OCI-LY1 (cell line): ENCODE measurements around the gene LST1.

Experiments used
- H2AFZ ChIP-seq: fragments of 200-600 bp; sonication (generic), shearing (Covaris generic); 2 replicates; pipeline ENCODE4 v1.6.0; 2014; ENCODE audit warnings: antibody characterized with exemption, mild to moderate bottlenecking, low read length
- H3F3A ChIP-seq: fragments of 200-600 bp; sonication (generic), shearing (Covaris generic); 2 replicates; pipeline ENCODE4 v1.6.0; 2014; ENCODE audit warnings: mild to moderate bottlenecking, antibody characterized with exemption, low read length, moderate library complexity; ENCODE audit not compliant: insufficient read depth
- H3K27ac ChIP-seq: fragments of 200-600 bp; sonication (generic); 2 replicates; pipeline ENCODE4 v1.5.1; 2014; ENCODE audit warnings: low read length, mixed run types, mild to moderate bottlenecking, low read depth; ENCODE audit not compliant: poor library complexity, severe bottlenecking
- H3K27me3 ChIP-seq: fragments of 200-600 bp; sonication (generic); 2 replicates; pipeline ENCODE4 v1.6.0; 2014; ENCODE audit warnings: antibody characterized with exemption, mild to moderate bottlenecking, low read length, moderate library complexity; ENCODE audit not compliant: insufficient read depth
- H3K36me3 ChIP-seq: fragments of 200-600 bp; sonication (generic); 2 replicates; pipeline ENCODE4 v1.6.1; 2014; ENCODE audit warnings: mild to moderate bottlenecking, antibody characterized with exemption, low read length, moderate library complexity, mixed read lengths; ENCODE audit not compliant: insufficient read depth
- H3K4me1 ChIP-seq: fragments of 200-600 bp; sonication (generic); 2 replicates; pipeline ENCODE4 v1.5.1; 2014; ENCODE audit warnings: mild to moderate bottlenecking, low read length, moderate library complexity; ENCODE audit not compliant: insufficient read depth, severe bottlenecking
- H3K4me2 ChIP-seq: fragments of 200-600 bp; sonication (generic), shearing (Covaris generic); 2 replicates; pipeline ENCODE4 v1.6.1; 2014; ENCODE audit warnings: low read length
- H3K4me3 ChIP-seq: fragments of 200-600 bp; sonication (generic); 2 replicates; pipeline ENCODE4 v1.5.1; 2014; ENCODE audit warnings: low read length, low read depth, mild to moderate bottlenecking, mixed read lengths; ENCODE audit not compliant: poor library complexity, severe bottlenecking
- H3K79me2 ChIP-seq: fragments of 200-600 bp; shearing (Covaris generic); 2 replicates; pipeline ENCODE4 v1.6.1; 2016; ENCODE audit warnings: mixed run types, low read length, mixed read lengths; ENCODE audit not compliant: insufficient read depth
- H3K9ac ChIP-seq: fragments of 200-600 bp; sonication (generic), shearing (Covaris generic); 2 replicates; pipeline ENCODE4 v1.6.1; 2014; ENCODE audit warnings: mild to moderate bottlenecking, low read length, mixed read lengths
- H3K9me2 ChIP-seq: fragments of 200-600 bp; sonication (generic), shearing (Covaris generic); 2 replicates; pipeline ENCODE4 v1.6.1; 2014; ENCODE audit warnings: low read depth, mild to moderate bottlenecking, low read length, mixed read lengths
- H3K9me3 ChIP-seq: fragments of 200-600 bp; shearing (Covaris generic); 2 replicates; pipeline ENCODE4 v1.6.1; 2014; ENCODE audit warnings: low read length, mixed read lengths
- H4K20me1 ChIP-seq: fragments of 200-600 bp; sonication (generic), shearing (Covaris generic); 2 replicates; pipeline ENCODE4 v1.6.0; 2016; ENCODE audit warnings: mild to moderate bottlenecking, low read length; ENCODE audit not compliant: insufficient read depth
- EZH2 ChIP-seq: fragments of 200-600 bp; sonication (generic), shearing (Covaris generic); IDR thresholded peaks from 2 replicates; pipeline ENCODE4 v1.8.0; 2017; ENCODE audit warnings: borderline replicate concordance, mixed run types, mild to moderate bottlenecking, antibody characterized with exemption, low read length, moderate library complexity, mixed read lengths
- TF ChIP-seq, protein P1 (sequence below): fragments of 200-600 bp; sonication (generic), shearing (Covaris generic); IDR thresholded peaks from 2 replicates; pipeline ENCODE4 v1.5.1; 2017; ENCODE audit warnings: mild to moderate bottlenecking, antibody characterized with exemption, low read length, moderate library complexity, mixed read lengths

LST1 gene

DNA sequence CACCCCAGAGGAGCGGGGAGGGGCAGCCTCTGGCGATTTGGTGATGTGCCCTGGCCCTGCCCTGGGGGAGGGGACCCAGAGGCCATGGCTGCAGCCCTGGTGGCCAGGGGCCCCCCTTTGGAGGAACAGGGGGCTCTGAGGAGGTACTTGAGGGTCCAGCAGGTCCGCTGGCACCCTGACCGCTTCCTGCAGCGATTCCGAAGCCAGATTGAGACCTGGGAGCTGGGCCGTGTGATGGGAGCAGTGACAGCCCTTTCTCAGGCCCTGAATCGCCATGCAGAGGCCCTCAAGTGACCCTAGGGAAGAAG, 27.8 kb upstream of the LST1 start:
- Histone ChIP-seq H2AFZ (no peak overlapping the region), H3K9me2 (no peaks in the 10 kb centered on the region), H3K36me3 (peaks cover 14% of the 10 kb centered on the region), H3F3A (peaks cover 16% of the 10 kb centered on the region; the same call in 1 of the 2 replicates), H3K27me3 (no peaks in the 10 kb centered on the region), H3K27ac (peak overlapping the region; percentile 94), H3K4me2 (peak overlapping the region; percentile 56), H3K9ac (peak overlapping the region; percentile 48), H4K20me1 (no peaks in the 10 kb centered on the region), H3K4me3 (no peak overlapping the region), H3K9me3 (no peaks in the 10 kb centered on the region), H3K79me2 (no peaks in the 10 kb centered on the region), H3K4me1 (peaks cover 69% of the 10 kb centered on the region)
- TF ChIP-seq, protein P1, sequence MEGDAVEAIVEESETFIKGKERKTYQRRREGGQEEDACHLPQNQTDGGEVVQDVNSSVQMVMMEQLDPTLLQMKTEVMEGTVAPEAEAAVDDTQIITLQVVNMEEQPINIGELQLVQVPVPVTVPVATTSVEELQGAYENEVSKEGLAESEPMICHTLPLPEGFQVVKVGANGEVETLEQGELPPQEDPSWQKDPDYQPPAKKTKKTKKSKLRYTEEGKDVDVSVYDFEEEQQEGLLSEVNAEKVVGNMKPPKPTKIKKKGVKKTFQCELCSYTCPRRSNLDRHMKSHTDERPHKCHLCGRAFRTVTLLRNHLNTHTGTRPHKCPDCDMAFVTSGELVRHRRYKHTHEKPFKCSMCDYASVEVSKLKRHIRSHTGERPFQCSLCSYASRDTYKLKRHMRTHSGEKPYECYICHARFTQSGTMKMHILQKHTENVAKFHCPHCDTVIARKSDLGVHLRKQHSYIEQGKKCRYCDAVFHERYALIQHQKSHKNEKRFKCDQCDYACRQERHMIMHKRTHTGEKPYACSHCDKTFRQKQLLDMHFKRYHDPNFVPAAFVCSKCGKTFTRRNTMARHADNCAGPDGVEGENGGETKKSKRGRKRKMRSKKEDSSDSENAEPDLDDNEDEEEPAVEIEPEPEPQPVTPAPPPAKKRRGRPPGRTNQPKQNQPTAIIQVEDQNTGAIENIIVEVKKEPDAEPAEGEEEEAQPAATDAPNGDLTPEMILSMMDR = no peak
- TF ChIP-seq EZH2 = no peak

DNA sequence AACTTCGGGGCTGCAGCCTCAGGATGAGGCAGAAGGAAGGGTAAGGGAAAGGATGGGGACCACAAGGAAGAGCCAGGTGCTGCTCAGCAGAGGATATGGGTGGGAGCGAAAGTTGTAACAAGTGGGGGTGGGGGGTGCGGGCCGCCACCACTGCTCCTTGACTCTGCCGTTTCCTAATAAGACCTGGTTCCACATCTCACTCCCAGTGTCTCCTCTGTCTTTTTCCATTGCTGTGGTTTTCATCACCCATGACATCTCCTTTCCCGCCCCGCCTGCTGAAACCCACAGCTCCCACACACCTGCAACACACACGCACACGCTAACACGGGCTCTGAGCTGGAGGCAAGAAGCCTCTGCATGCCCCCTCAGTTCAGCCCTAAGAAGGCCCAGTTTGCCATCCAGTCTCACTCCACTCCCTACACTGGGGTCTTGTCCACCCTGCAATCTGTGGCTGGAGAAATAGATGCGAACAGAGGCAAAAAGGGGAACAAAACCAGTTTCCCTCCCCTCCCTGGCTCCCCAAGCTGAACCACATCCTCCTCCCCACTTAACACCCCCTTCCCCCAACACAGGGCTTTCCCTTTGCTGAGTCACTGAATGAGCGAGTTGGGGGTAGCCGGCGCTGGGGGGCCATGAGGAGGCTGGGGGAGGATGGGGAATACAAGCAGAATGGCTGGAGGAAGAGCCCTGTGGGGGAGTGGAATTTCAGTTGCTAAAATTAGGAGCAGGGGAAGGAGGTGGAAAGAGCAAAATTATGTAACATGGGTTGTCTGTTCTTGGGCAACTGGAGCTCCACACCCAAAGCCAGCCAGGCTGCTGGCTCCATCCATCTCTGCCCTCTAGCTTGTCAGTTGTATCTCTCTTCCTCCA, 27.2 kb upstream of the LST1 start:
- Histone ChIP-seq H2AFZ (no peak overlapping the region), H3K4me1 (peaks cover 69% of the 10 kb centered on the region), H3K27ac (peak overlapping the region; percentile 94), H3K79me2 (no peaks in the 10 kb centered on the region), H3K9me2 (no peaks in the 10 kb centered on the region), H3K4me3 (peak overlapping the region; percentile 27), H3K36me3 (peaks cover 14% of the 10 kb centered on the region), H3K9me3 (no peaks in the 10 kb centered on the region), H4K20me1 (no peaks in the 10 kb centered on the region), H3K4me2 (peak overlapping the region; percentile 56), H3K9ac (peak overlapping the region; percentile 48), H3K27me3 (no peaks in the 10 kb centered on the region), H3F3A (peaks cover 16% of the 10 kb centered on the region; the same call in 1 of the 2 replicates)
- TF ChIP-seq, protein P1 = no peak
- TF ChIP-seq EZH2 = no peak

GRCh38 chr6:31559606-31559957, 26.5 kb upstream of the LST1 start:
- Histone ChIP-seq H3K9me2 (no peaks in the 10 kb centered on the region), H3K9me3 (no peaks in the 10 kb centered on the region), H3K27me3 (no peaks in the 10 kb centered on the region), H4K20me1 (no peaks in the 10 kb centered on the region), H3K4me1 (peaks cover 62% of the 10 kb centered on the region), H3F3A (peaks cover 16% of the 10 kb centered on the region; the same call in 1 of the 2 replicates), H3K36me3 (peaks cover 14% of the 10 kb centered on the region), H3K9ac (peak overlapping the region; percentile 48), H3K79me2 (no peaks in the 10 kb centered on the region), H3K4me2 (peak overlapping the region; percentile 56), H2AFZ (no peak overlapping the region), H3K4me3 (peak overlapping the region; percentile 27), H3K27ac (peak overlapping the region; percentile 94)
- TF ChIP-seq, protein P1 = no peak
- TF ChIP-seq EZH2 = no peak
